Upper lobe of left lung (tissue), 4 donors: ENCODE measurements around the gene MAST3.

Experiments used
- CTCF ChIP-seq, 6 experiments: fragments of 450-650 bp in 4 of 6; fragments of 200-600 bp in 2 of 6; sonication (generic) in 2 of 6; IDR thresholded peaks; one replicate each; pipeline ENCODE4 v1.5.1; 2016 to 2019; ENCODE audit warnings: antibody characterized with exemption in 6 of 6
- POLR2A ChIP-seq, 4 donors: fragments of 450-650 bp; IDR thresholded peaks; one replicate each; pipeline ENCODE4 v1.5.1; 2016 to 2017; ENCODE audit warnings: antibody characterized with exemption in 4 of 4, mild to moderate bottlenecking in 2 of 4
- POLR2AphosphoS5 ChIP-seq, 2 donors: sonication (generic); formaldehyde crosslinking; IDR thresholded peaks; one replicate each; pipeline ENCODE4 v1.5.1; 2017; ENCODE audit warnings: antibody characterized with exemption in 2 of 2

DNA sequence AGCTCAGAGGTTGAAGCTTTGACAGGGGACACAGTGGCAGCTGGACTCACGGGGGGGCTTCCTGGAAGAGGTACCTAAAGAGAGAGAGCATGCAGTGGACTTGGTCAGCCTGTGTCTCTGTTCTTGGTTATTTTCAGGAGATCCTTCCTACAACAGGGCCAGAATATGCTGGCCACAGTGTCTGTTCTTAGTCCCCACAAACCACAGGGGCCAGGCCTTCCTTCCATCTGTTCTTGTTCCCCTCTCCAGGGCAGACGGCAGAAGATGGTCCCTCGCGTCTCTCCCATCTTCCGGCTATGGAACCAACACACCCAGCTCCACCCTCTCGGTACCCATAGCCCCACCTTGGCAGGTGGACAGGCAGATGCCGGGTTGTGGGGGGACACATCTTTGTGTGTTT lies 24.8 kb downstream of the MAST3 start:
- TF ChIP-seq CTCF (IDR thresholded peaks at IDR 0.05): no peak
- TF ChIP-seq POLR2A (IDR thresholded peaks at IDR 0.05): no peak
- TF ChIP-seq POLR2AphosphoS5 (IDR thresholded peaks at IDR 0.05): no peak
